ENCODE measurements around the gene GPR152.

GRCh38 chr11:67417425-67417824 is 35.1 kb downstream of the GPR152 start:
- TF ChIP-seq CTCF (IDR thresholded peaks at IDR 0.05; ENCODE audit: extremely low read depth in 1 of 2, insufficient read depth in 1 of 2, low read depth in 1 of 2, low read length in 2 of 2) (no peak), POLR2A (IDR thresholded peaks at IDR 0.05; ENCODE audit: low read depth, low read length) (no peak), EZH2 (IDR thresholded peaks at IDR 0.05; ENCODE audit: borderline replicate concordance, low read depth, low read length, severe bottlenecking) (no peak), POLR2AphosphoS5 (IDR thresholded peaks at IDR 0.05; ENCODE audit: insufficient read depth, low read depth, low read length) (no peak), MAX (IDR thresholded peaks at IDR 0.05; ENCODE audit: insufficient read depth, insufficient read length) (no peak), MYC (IDR thresholded peaks at IDR 0.05; ENCODE audit: low read depth, low read length) (no peak), JUN (IDR thresholded peaks at IDR 0.05; ENCODE audit: borderline replicate concordance, insufficient read depth, insufficient read length, low read depth) (no peak), GATA2 (IDR thresholded peaks at IDR 0.05; ENCODE audit: insufficient read depth, insufficient read length, low read depth, low read length) (no peak), FOS (IDR thresholded peaks at IDR 0.05; ENCODE audit: borderline replicate concordance, insufficient read depth, low read length) (no peak)

All from endothelial cell of umbilical vein (primary cell).